PC-3 (cell line): ENCODE data around the gene SCAPER.

Experiments used
- EZH2 ChIP-seq: fragments of 300-600 bp; sonication (generic); IDR thresholded peaks from one replicate; pipeline ENCODE4 v1.6.1; 2017; ENCODE audit warnings: antibody characterized with exemption, mild to moderate bottlenecking, low read length; ENCODE audit not compliant: unreplicated experiment
- TF ChIP-seq, protein P1 (sequence below): fragments of 300-600 bp; sonication (generic); conservative IDR thresholded peaks from 2 replicates; pipeline ENCODE4 v1.5.1; 2017; ENCODE audit warnings: antibody characterized with exemption, low read depth, mild to moderate bottlenecking, low read length

DNA sequence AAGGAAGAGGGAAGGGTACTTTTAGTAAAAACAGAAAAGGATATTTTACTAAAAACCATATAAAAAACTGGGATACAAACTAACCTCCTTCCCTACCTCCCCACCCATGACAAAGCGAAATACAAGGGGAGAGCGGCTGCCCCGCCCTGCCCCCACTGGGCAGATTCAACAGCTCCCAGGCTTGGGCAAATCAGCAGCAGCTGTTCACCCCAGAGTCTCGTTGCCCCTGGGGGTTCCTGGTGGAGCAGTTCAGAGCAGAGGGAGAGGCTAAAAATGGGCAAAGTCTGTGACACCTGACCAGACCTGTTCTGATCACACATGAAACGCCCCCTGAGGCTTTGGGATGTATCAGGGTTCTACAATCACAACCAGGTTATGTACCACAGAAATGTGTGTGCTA is 591.4 kb downstream of the SCAPER start:
- TF ChIP-seq EZH2: no peak
- TF ChIP-seq, protein P1, sequence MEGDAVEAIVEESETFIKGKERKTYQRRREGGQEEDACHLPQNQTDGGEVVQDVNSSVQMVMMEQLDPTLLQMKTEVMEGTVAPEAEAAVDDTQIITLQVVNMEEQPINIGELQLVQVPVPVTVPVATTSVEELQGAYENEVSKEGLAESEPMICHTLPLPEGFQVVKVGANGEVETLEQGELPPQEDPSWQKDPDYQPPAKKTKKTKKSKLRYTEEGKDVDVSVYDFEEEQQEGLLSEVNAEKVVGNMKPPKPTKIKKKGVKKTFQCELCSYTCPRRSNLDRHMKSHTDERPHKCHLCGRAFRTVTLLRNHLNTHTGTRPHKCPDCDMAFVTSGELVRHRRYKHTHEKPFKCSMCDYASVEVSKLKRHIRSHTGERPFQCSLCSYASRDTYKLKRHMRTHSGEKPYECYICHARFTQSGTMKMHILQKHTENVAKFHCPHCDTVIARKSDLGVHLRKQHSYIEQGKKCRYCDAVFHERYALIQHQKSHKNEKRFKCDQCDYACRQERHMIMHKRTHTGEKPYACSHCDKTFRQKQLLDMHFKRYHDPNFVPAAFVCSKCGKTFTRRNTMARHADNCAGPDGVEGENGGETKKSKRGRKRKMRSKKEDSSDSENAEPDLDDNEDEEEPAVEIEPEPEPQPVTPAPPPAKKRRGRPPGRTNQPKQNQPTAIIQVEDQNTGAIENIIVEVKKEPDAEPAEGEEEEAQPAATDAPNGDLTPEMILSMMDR: no peak
